Measurements from ENCODE around the gene TMED6.
"Not testable (repeated sequence)": the region's sequence is repeated elsewhere in the genome, so short reads cannot be mapped to it uniquely, and the experiment has no call there.

TMED6 gene

DNA sequence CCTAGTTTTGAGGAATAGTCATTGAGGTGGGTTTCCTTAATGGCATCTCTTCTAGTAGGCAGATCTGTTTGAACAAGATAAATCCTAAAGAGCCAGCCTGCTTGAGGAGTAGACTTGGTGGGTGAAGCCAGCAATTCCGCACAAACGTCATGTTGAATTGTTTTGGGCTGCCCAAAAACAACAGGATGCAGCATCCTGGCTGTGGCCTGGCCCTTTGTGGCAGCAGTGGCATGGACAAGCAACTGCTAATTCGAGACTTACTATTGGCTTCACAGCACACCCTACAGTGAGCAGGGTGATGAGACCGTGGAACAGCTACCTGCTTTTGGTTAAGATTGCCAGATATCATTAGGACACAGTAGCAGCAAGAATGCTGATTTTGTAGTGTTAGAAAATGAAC is 49.7 kb downstream of the TMED6 start:
- no peak for DNase-seq (ENCODE audit: low read depth)

DNA sequence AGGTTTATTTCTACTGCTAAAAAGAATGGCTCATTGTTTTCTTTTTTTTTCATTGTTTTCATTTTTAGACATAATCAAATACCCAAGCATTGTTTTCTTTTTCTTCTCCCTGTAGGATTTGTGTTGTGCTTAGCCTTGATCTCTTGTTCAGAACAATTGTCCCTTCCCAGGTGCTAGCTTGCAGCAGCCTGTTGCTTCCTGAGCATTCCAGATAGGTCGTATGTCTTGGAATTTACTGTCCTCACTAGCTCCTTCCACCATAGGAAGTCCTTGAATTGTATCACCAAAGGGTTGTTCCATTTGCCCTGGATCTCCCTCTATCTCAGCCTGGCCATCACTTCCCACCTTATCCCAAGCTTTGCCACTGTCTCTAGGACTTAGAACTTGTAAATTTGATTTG is 50.4 kb downstream of the TMED6 start:
- DNase-seq (ENCODE audit: low read depth) = no peak

DNA sequence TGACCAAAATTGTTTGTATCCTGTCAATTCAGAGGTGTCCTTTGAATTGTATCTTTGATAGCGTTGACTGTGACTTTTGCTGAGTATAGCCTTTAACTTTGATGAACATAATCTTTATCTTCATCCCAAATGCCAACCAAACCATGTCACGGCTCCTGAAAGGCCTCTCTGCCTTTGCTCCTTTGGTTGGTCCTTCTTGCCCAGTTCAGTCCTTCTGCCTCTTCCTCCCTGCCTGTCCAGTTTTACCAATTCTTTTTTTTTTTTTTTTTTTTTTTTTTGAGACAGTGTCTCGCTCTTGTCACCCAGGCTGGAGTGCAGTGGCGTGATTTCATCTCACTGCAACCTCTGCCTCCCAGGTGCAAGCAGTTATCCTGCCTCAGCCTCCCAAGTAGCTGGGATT is 53.3 kb downstream of the TMED6 start:
- no peak for DNase-seq (ENCODE audit: low read depth)

- DNase-seq (ENCODE audit: low read depth) = not testable (repeated sequence)
Observed at GRCh38 chr16:69296771-69297170, 54.8 kb downstream of the TMED6 start.

DNA sequence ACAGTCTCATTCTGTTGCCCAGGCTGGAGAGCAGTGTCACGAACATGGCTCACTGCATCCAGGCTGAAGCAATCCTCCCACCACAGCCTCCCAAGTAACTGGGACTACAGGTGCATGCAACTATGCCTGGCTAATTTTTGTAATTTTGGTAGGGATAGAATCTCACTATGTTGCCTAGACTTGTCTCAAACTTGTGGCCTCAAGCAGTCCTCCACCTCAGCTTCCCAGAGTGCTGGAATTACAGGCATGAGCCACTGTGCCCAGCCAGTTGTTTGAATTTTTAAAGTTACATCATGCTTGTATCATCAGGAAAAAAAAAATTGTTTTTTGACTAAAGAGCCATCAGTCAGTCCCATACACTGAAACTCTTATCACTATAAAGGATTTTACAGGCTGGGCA is 57.5 kb downstream of the TMED6 start:
- no peak for DNase-seq (ENCODE audit: low read depth)

DNA sequence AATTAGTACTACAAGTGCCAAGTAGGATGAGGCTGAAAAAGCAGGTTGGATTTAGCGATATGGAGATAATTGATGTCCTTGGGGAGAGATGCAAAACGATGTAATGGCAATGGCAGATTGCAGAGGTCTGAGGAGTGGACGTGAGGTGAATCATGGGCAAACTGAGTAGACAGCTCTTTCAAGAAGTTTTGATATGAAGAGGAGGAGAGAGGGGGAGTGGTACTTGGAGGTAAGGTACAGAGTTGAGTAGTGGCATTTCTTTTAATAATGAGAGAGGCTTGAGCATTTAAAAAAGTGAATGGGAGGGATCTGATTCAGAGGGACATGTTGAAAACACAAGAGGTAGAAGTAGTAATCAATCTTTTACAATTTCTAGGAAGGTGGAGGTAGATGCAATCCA is 58.2 kb downstream of the TMED6 start:
- no peak for DNase-seq (ENCODE audit: low read depth)
